Prostate gland (tissue), 2 donors: ENCODE data around the gene MYO9A. TPM values are rescaled to one million over a fixed set of nuclear protein-coding genes. Genes with fewer than 3 reads are reported as not detected.

ENCODE experiments used
- DNase-seq: peaks from one replicate; pipeline ENCODE4 v3.0.0-alpha.2; 2019; ENCODE audit warnings: low spot score
- H3K27ac ChIP-seq, 2 donors: fragments of 200-600 bp; sonication (generic); 2 replicates each; pipeline ENCODE4 v1.5.1; 2017 to 2019
- H3K27me3 ChIP-seq: fragments of 200-600 bp; sonication (generic); replicated peaks from 2 replicates; pipeline ENCODE4 v1.5.1; 2019; ENCODE audit not compliant: insufficient read depth
- H3K36me3 ChIP-seq, 2 donors: fragments of 200-600 bp; sonication (generic); 1 replicate in 1 of 2; 2 replicates in 1 of 2; pipeline versions ENCODE4 v1.5.1 to v1.8.1; 2017 to 2019
- H3K4me1 ChIP-seq: fragments of 200-600 bp; sonication (generic); replicated peaks from 2 replicates; pipeline ENCODE4 v1.5.1; 2019
- H3K4me3 ChIP-seq, 2 donors: fragments of 200-600 bp; sonication (generic); 2 replicates each; pipeline ENCODE4 v1.5.1; 2017 to 2019
- H3K9me3 ChIP-seq: fragments of 200-600 bp; sonication (generic); 2 replicates; pipeline ENCODE4 v1.5.1; 2017
- CTCF ChIP-seq, 4 experiments: fragments of 200-600 bp in 2 of 4; fragments of 450-650 bp in 2 of 4; sonication (generic) in 2 of 4; IDR thresholded peaks; 1 replicate in 3 of 4; 2 replicates in 1 of 4; pipeline ENCODE4 v1.5.1; 2016 to 2019; ENCODE audit warnings: antibody characterized with exemption in 4 of 4, mild to moderate bottlenecking in 2 of 4, moderate library complexity in 2 of 4
- POLR2A ChIP-seq: fragments of 450-650 bp; IDR thresholded peaks from one replicate; pipeline ENCODE4 v1.6.1; 2016; ENCODE audit warnings: antibody characterized with exemption, mild to moderate bottlenecking
- POLR2AphosphoS5 ChIP-seq: sonication (generic); formaldehyde crosslinking; IDR thresholded peaks from one replicate; pipeline ENCODE4 v1.6.1; 2017; ENCODE audit warnings: antibody characterized with exemption
- WGBS: methylation state at CpG from one replicate; pipeline ENCODE4 v1.1.5; 2018; 5-methylcytosine and 5-hydroxymethylcytosine counted together
- intact Hi-C: fragments of 100-400 bp; cut with DNase I; formaldehyde crosslinking; loops from one replicate; pipeline ENCODE4 v1.14.2; 2022
- total RNA-seq, 2 donors: library from RNA; depleted of rRNA; stranded (reverse); fragments of >200 nt; gene quantifications; one replicate each; pipeline ENCODE4 v1.1.0, GENCODE V29; 2016

The MYO9A gene
- total RNA-seq, 2 donors from 2014 or later: 29.4 to 252 TPM

GRCh38 chr15:72163719-72164118 is 45.8 kb upstream of the MYO9A start:
- Histone ChIP-seq H3K27ac (no peak overlapping the region), H3K9me3 (no peaks in the 10 kb centered on the region), H3K27me3 (no peaks in the 10 kb centered on the region), H3K4me3 (no peak overlapping the region), H3K4me1 (no peaks in the 10 kb centered on the region), H3K36me3 (no peaks in the 10 kb centered on the region)
- intact Hi-C loops: no loop called here
- TF ChIP-seq POLR2A: no peak
- no peak for TF ChIP-seq POLR2AphosphoS5
- no peak for TF ChIP-seq CTCF (IDR thresholded peaks at IDR 0.05)
- DNase-seq: no peak
- 62% methylated on average over 4 of the region's 4 CpGs for WGBS

GRCh38 chr15:72162569-72162968 is 44.6 kb upstream of the MYO9A start:
- H3K27ac ChIP-seq: no peak overlapping the region
- intact Hi-C loops: no loop called here
- H3K36me3 ChIP-seq: no peaks in the 10 kb centered on the region
- H3K4me3 ChIP-seq: no peak overlapping the region
- no peaks in the 10 kb centered on the region for H3K4me1 ChIP-seq
- no peak for TF ChIP-seq CTCF (IDR thresholded peaks at IDR 0.05)
- TF ChIP-seq POLR2A: no peak
- TF ChIP-seq POLR2AphosphoS5: no peak
- H3K9me3 ChIP-seq: no peaks in the 10 kb centered on the region
- DNase-seq: no peak
- 98% methylated on average over 5 of the region's 5 CpGs for WGBS
- no peaks in the 10 kb centered on the region for H3K27me3 ChIP-seq

GRCh38 chr15:72161361-72162132 is 43.6 kb upstream of the MYO9A start:
- intact Hi-C loops: no loop called here
- no peaks in the 10 kb centered on the region for H3K27me3 ChIP-seq
- H3K36me3 ChIP-seq: no peaks in the 10 kb centered on the region
- no peak overlapping the region for H3K27ac ChIP-seq
- H3K4me3 ChIP-seq: no peak overlapping the region
- 74% methylated on average over 7 of the region's 7 CpGs for WGBS
- no peak for DNase-seq
- no peaks in the 10 kb centered on the region for H3K4me1 ChIP-seq
- TF ChIP-seq CTCF (IDR thresholded peaks at IDR 0.05) (no peak), POLR2A (no peak), POLR2AphosphoS5 (no peak)
- H3K9me3 ChIP-seq: no peaks in the 10 kb centered on the region

GRCh38 chr15:72160696-72161245 is 42.8 kb upstream of the MYO9A start:
- H3K9me3 ChIP-seq: no peaks in the 10 kb centered on the region
- no peaks in the 10 kb centered on the region for H3K4me1 ChIP-seq
- no peak overlapping the region for H3K27ac ChIP-seq
- H3K4me3 ChIP-seq: no peak overlapping the region
- intact Hi-C loops: no loop called here
- H3K36me3 ChIP-seq: no peaks in the 10 kb centered on the region
- WGBS: 96% methylated on average over 5 of the region's 5 CpGs
- TF ChIP-seq POLR2A (no peak), POLR2AphosphoS5 (no peak), CTCF (IDR thresholded peaks at IDR 0.05) (no peak)
- no peak for DNase-seq
- H3K27me3 ChIP-seq: no peaks in the 10 kb centered on the region

GRCh38 chr15:72156928-72157327 is 39.0 kb upstream of the MYO9A start:
- WGBS: 90% methylated on average over 2 of the region's 2 CpGs
- no peaks in the 10 kb centered on the region for H3K27me3 ChIP-seq
- DNase-seq: no peak
- TF ChIP-seq POLR2AphosphoS5: no peak
- no peak for TF ChIP-seq POLR2A
- TF ChIP-seq CTCF (IDR thresholded peaks at IDR 0.05): no peak
- intact Hi-C loops: loop anchor here (10.0 kb wide), 2 partner anchors 412 to 702 kb away; no protein-coding TSS in a partner anchor
- peak overlapping the region in 1 of 2 donors; percentile 88 for H3K27ac ChIP-seq
- no peak overlapping the region for H3K4me3 ChIP-seq
- peaks cover 10% of the 10 kb centered on the region for H3K4me1 ChIP-seq
- no peaks in the 10 kb centered on the region for H3K36me3 ChIP-seq
- no peaks in the 10 kb centered on the region for H3K9me3 ChIP-seq
